Keratinocyte (primary cell): ENCODE measurements around the gene ZNF493. TPM values are rescaled to one million over a fixed set of nuclear protein-coding genes. Genes with fewer than 3 reads are reported as not detected.

Experiments
- DNase-seq: peaks from one replicate; pipeline ENCODE4 v3.0.0-alpha.2; 2011; ENCODE audit warnings: low read depth, missing footprints, low spot score
- FAIRE-seq: peaks from 2 replicates; lab custom pipeline; 2011; peaks lifted over from hg19 to GRCh38; lab: Jason Lieb, UNC
- H2AFZ ChIP-seq: 2 replicates; pipeline ENCODE4 v1.6.0; 2012; ENCODE audit warnings: low read length, control low read depth, inconsistent platforms; ENCODE audit not compliant: control insufficient read depth
- H3K27ac ChIP-seq: 2 replicates; pipeline ENCODE4 v1.5.1; 2011; ENCODE audit warnings: low read length; ENCODE audit not compliant: control insufficient read depth, insufficient read depth
- H3K27me3 ChIP-seq: 3 replicates; pipeline ENCODE4 v1.6.0; 2011; ENCODE audit warnings: low read length; ENCODE audit not compliant: control insufficient read depth, insufficient read depth; ENCODE audit errors: extremely low read depth
- H3K36me3 ChIP-seq, 2 experiments: 2 replicates in 1 of 2; 3 replicates in 1 of 2; pipeline ENCODE4 v1.5.1; 2011; ENCODE audit warnings: low read length in 2 of 2, mild to moderate bottlenecking in 1 of 2; ENCODE audit not compliant: control insufficient read depth in 2 of 2, insufficient read depth in 2 of 2; ENCODE audit errors: extremely low read depth in 1 of 2
- H3K4me1 ChIP-seq: 3 replicates; pipeline ENCODE4 v1.5.1; 2011; ENCODE audit warnings: low read length; ENCODE audit not compliant: control insufficient read depth, insufficient read depth; ENCODE audit errors: extremely low read depth
- H3K4me2 ChIP-seq: 3 replicates; pipeline ENCODE4 v1.6.0; 2011; ENCODE audit warnings: low read depth, low read length; ENCODE audit not compliant: control insufficient read depth, insufficient read depth; ENCODE audit errors: extremely low read depth
- H3K4me3 ChIP-seq, 3 experiments: fragments of 200-600 bp in 1 of 3; sonication (generic) in 1 of 3; 2 replicates in 2 of 3; 3 replicates in 1 of 3; pipeline ENCODE4 v1.5.1; 2011 to 2016; ENCODE audit warnings: low read length in 3 of 3, mild to moderate bottlenecking in 3 of 3, control low read depth in 2 of 3, inconsistent platforms in 1 of 3, low read depth in 1 of 3, mixed read lengths in 1 of 3, mixed run types in 1 of 3, moderate library complexity in 1 of 3; ENCODE audit not compliant: control insufficient read depth in 2 of 3, insufficient read depth in 2 of 3; ENCODE audit errors: extremely low read depth in 1 of 3
- H3K79me2 ChIP-seq: 2 replicates; pipeline ENCODE4 v1.6.0; 2012; ENCODE audit warnings: low read length; ENCODE audit not compliant: control insufficient read depth, insufficient read depth
- H3K9ac ChIP-seq: 3 replicates; pipeline ENCODE4 v1.6.0; 2011; ENCODE audit warnings: low read length; ENCODE audit not compliant: control insufficient read depth, insufficient read depth; ENCODE audit errors: extremely low read depth
- H3K9me1 ChIP-seq: 3 replicates; pipeline ENCODE4 v1.6.0; 2011; ENCODE audit warnings: low read length; ENCODE audit not compliant: control insufficient read depth, insufficient read depth; ENCODE audit errors: extremely low read depth
- H3K9me3 ChIP-seq: 2 replicates; pipeline ENCODE4 v1.5.1; 2012; ENCODE audit warnings: low read depth, low read length; ENCODE audit not compliant: control insufficient read depth
- H4K20me1 ChIP-seq: 3 replicates; pipeline ENCODE4 v1.6.0; 2011; ENCODE audit warnings: low read length; ENCODE audit not compliant: control insufficient read depth, insufficient read depth; ENCODE audit errors: extremely low read depth
- CTCF ChIP-seq, 3 experiments: IDR thresholded peaks in 1 of 3; conservative IDR thresholded peaks in 1 of 3; optimal IDR thresholded peaks in 1 of 3; 2 replicates in 2 of 3; 3 replicates in 1 of 3; pipeline versions ENCODE3 to v1.5.1; 2011; ENCODE audit warnings: low read length in 3 of 3, mild to moderate bottlenecking in 3 of 3, moderate library complexity in 2 of 3, control low read depth in 1 of 3, inconsistent platforms in 1 of 3; ENCODE audit not compliant: insufficient read depth in 2 of 3; ENCODE audit errors: extremely low read depth in 1 of 3
- EZH2 ChIP-seq: IDR thresholded peaks from one replicate; pipeline ENCODE4 v1.6.1; 2012; ENCODE audit warnings: inconsistent platforms, mild to moderate bottlenecking, low read length, moderate library complexity
- dilution Hi-C: fragments of 300-500 bp; cut with MboI; formaldehyde crosslinking; loops from one replicate; pipeline ENCODE4 v1.7.0; 2020; ENCODE audit warnings: low sequenced_read_pairs; ENCODE audit not compliant: extremely low pct_ligation_motif_present
- polyA plus RNA-seq, 5 experiments: library from polyadenylated mRNA; depleted of rRNA in 3 of 5; stranded (reverse) in 3 of 5; stranded (forward) in 1 of 5; unstranded in 1 of 5; fragments of >200 nt; gene quantifications; 1 replicate in 1 of 5; 2 replicates in 3 of 5; 3 replicates in 1 of 5; pipeline versions ENCODE4 v1.2.1 to v1.2.3, GENCODE V29; 2011 to 2012; ENCODE audit warnings: missing spikeins in 2 of 5, low read depth in 1 of 5, low replicate concordance in 1 of 5

ZNF493 gene
- polyA plus RNA-seq, 1 donor (not counting 4 experiments of a cell fraction or from before 2014, with no cell fraction given), result 3.8 TPM

GRCh38 chr19:21434967-21435544 lies 38.1 kb downstream of the ZNF493 start:
- Histone ChIP-seq H3K4me3 (no peak overlapping the region), H2AFZ (no peak overlapping the region), H3K36me3 (no peaks in the 10 kb centered on the region), H3K27me3 (no peaks in the 10 kb centered on the region), H3K9me3 (peaks cover 9% of the 10 kb centered on the region), H3K9ac (no peak overlapping the region), H3K27ac (no peak overlapping the region), H3K9me1 (no peaks in the 10 kb centered on the region), H4K20me1 (no peaks in the 10 kb centered on the region), H3K79me2 (no peaks in the 10 kb centered on the region), H3K4me2 (no peak overlapping the region), H3K4me1 (no peaks in the 10 kb centered on the region)
- dilution Hi-C loops, result no loop called here
- FAIRE-seq (no peak), DNase-seq (no peak)
- TF ChIP-seq CTCF (optimal IDR thresholded peaks at IDR 0.05 in 1 of 3, IDR thresholded peaks at IDR 0.05 in 1 of 3, conservative IDR thresholded peaks at IDR 0.05 in 1 of 3; ENCODE audit: extremely low read depth in 1 of 3, insufficient read depth in 2 of 3, low read length in 3 of 3), result no peak
- no peak for TF ChIP-seq EZH2

- H3K4me2 ChIP-seq, result no peak overlapping the region
- dilution Hi-C loops, result no loop called here
- H3K27me3 ChIP-seq, result no peaks in the 10 kb centered on the region
- no peaks in the 10 kb centered on the region for H3K36me3 ChIP-seq
- H3K9ac ChIP-seq, result no peak overlapping the region
- H4K20me1 ChIP-seq, result no peaks in the 10 kb centered on the region
- no peak for DNase-seq
- no peaks in the 10 kb centered on the region for H3K4me1 ChIP-seq
- no peak for FAIRE-seq
- TF ChIP-seq EZH2 (no peak), CTCF (optimal IDR thresholded peaks at IDR 0.05 in 1 of 3, IDR thresholded peaks at IDR 0.05 in 1 of 3, conservative IDR thresholded peaks at IDR 0.05 in 1 of 3; ENCODE audit: extremely low read depth in 1 of 3, insufficient read depth in 2 of 3, low read length in 3 of 3) (no peak)
- H3K79me2 ChIP-seq, result no peaks in the 10 kb centered on the region
- no peak overlapping the region for H2AFZ ChIP-seq
- H3K4me3 ChIP-seq, result no peak overlapping the region
- peaks cover 9% of the 10 kb centered on the region for H3K9me3 ChIP-seq
- no peak overlapping the region for H3K27ac ChIP-seq
- H3K9me1 ChIP-seq, result no peaks in the 10 kb centered on the region
Observed at GRCh38 chr19:21439201-21439751, 42.3 kb downstream of the ZNF493 start.
